HG03469 (cell line): ENCODE measurements around the gene TTC3.
A peak's percentile ranks its signal among the peaks of the same experiment; 100 is the strongest.
"Not testable (repeated sequence)": the region's sequence is repeated elsewhere in the genome, so short reads cannot be mapped to it uniquely, and the experiment has no call there.

Source experiments
- ATAC-seq: cut with Tn5 transposase; IDR thresholded peaks from one replicate; pipeline ENCODE4 v1.9.1; 2021; ENCODE audit warnings: mild to moderate bottlenecking, moderate library complexity, moderate number of reproducible peaks; ENCODE audit not compliant: unreplicated experiment

The TTC3 gene

GRCh38 chr21:37072988-37073416 is at the start of gene TTC3, which contains the start of gene PIGP:
TTC3 (plus strand) TSS chr21:37073254; CDS start chr21:37087258, 14,004 bp downstream.
PIGP (minus strand) TSS chr21:37073071; CDS start chr21:37072515, 556 bp downstream.
- ATAC-seq, result peak; percentile 39

GRCh38 chr21:37026499-37026898 is 46.6 kb upstream of the TTC3 start:
- no peak for ATAC-seq

- no peak for ATAC-seq
Observed at GRCh38 chr21:37028570-37028969, 44.5 kb upstream of the TTC3 start.

- no peak for ATAC-seq
Observed at GRCh38 chr21:37030864-37031263, 42.2 kb upstream of the TTC3 start.

GRCh38 chr21:37032293-37032692 is 40.8 kb upstream of the TTC3 start:
- no peak for ATAC-seq

GRCh38 chr21:37032877-37033471 is 40.1 kb upstream of the TTC3 start:
- ATAC-seq, result no peak

GRCh38 chr21:37034394-37034793 is 38.7 kb upstream of the TTC3 start:
- ATAC-seq, result not testable (repeated sequence)

- no peak for ATAC-seq
Observed at GRCh38 chr21:37036177-37036576, 36.9 kb upstream of the TTC3 start.

- ATAC-seq, result no peak
Observed at GRCh38 chr21:37039411-37040075, 33.5 kb upstream of the TTC3 start.

- ATAC-seq, result no peak
Observed at GRCh38 chr21:37040212-37040611, 32.8 kb upstream of the TTC3 start.

- ATAC-seq, result no peak
Observed at GRCh38 chr21:37041706-37042271, 31.3 kb upstream of the TTC3 start.

GRCh38 chr21:37043818-37044217 is 29.2 kb upstream of the TTC3 start:
- no peak for ATAC-seq

- ATAC-seq, result no peak
Observed at GRCh38 chr21:37044643-37045042, 28.4 kb upstream of the TTC3 start.

- no peak for ATAC-seq
Observed at GRCh38 chr21:37045149-37045548, 27.9 kb upstream of the TTC3 start.

GRCh38 chr21:37045556-37045955 is 27.5 kb upstream of the TTC3 start:
- ATAC-seq, result no peak

GRCh38 chr21:37047079-37047478 is 26.0 kb upstream of the TTC3 start:
- no peak for ATAC-seq

GRCh38 chr21:37049741-37050140 is 23.3 kb upstream of the TTC3 start:
- not testable (repeated sequence) for ATAC-seq

- ATAC-seq, result no peak
Observed at GRCh38 chr21:37055271-37055855, 17.7 kb upstream of the TTC3 start.

- ATAC-seq, result no peak
Observed at GRCh38 chr21:37057614-37058013, 15.4 kb upstream of the TTC3 start.

- no peak for ATAC-seq
Observed at GRCh38 chr21:37058261-37058660, 14.8 kb upstream of the TTC3 start.

GRCh38 chr21:37059181-37059580 is 13.9 kb upstream of the TTC3 start:
- ATAC-seq, result no peak

- no peak for ATAC-seq
Observed at GRCh38 chr21:37060296-37060695, 12.8 kb upstream of the TTC3 start.
